T-helper 2 cell treated with Interferon-gamma antibody and Interleukin-4, amounts not matched to agents 100 ng/mL and 5 ng/mL, for 36 hours (primary cell): Measurements from ENCODE around the gene LMAN1L. TPM values are rescaled to one million over a fixed set of nuclear protein-coding genes. Genes with fewer than 3 reads are reported as not detected.

Source experiments
- total RNA-seq: library from RNA; stranded (reverse); gene quantifications from 2 replicates; pipeline ENCODE4 v1.2.3, GENCODE V29; 2022

Gene LMAN1L
- total RNA-seq, 1 donor from 2014 or later: 0.93 TPM

Other genes with a start within 250 kb of the LMAN1L start
- gene CLK3, start 197.0 kb upstream of the LMAN1L start, total RNA-seq: 102 and 104 TPM in 2 replicates
- 43.4 and 47.9 TPM in 2 replicates for gene EDC3, start 116.8 kb upstream of the LMAN1L start, total RNA-seq
- gene CYP1A1, start 87.3 kb upstream of the LMAN1L start, total RNA-seq: 1.0 TPM in 2 replicates
- gene CYP1A2, start 64.0 kb upstream of the LMAN1L start, total RNA-seq: not detected in 2 replicates
- gene CSK, start 30.8 kb upstream of the LMAN1L start, total RNA-seq: 407 and 408 TPM in 2 replicates
- 0.25 TPM in 2 replicates for gene CPLX3, start 13.8 kb downstream of the LMAN1L start, total RNA-seq
- gene ULK3, start 30.3 kb downstream of the LMAN1L start, total RNA-seq: 55.4 and 59.6 TPM in 2 replicates
- gene SCAMP2, start 60.5 kb downstream of the LMAN1L start, total RNA-seq: 132 and 135 TPM in 2 replicates
- 67.2 and 69.0 TPM in 2 replicates for gene MPI, start 77.2 kb downstream of the LMAN1L start, total RNA-seq
- 85.8 and 86.5 TPM in 2 replicates for gene FAM219B, start 94.0 kb downstream of the LMAN1L start, total RNA-seq
- gene COX5A, start 125.2 kb downstream of the LMAN1L start, total RNA-seq: 281 and 287 TPM in 2 replicates
- 9.6 and 10.3 TPM in 2 replicates for gene RPP25, start 143.9 kb downstream of the LMAN1L start, total RNA-seq
- 0.80 and 0.86 TPM in 2 replicates for gene SCAMP5, start 182.7 kb downstream of the LMAN1L start, total RNA-seq
- gene PPCDC, start 210.8 kb downstream of the LMAN1L start, total RNA-seq: 50.2 and 50.4 TPM in 2 replicates